NCI-H69 (cell line): ENCODE measurements around the gene FUBP3.

Source experiments
- DNase-seq: peaks from one replicate; lab custom pipeline; 2025; lab: John Stamatoyannopoulos, UW

Gene FUBP3

DNA sequence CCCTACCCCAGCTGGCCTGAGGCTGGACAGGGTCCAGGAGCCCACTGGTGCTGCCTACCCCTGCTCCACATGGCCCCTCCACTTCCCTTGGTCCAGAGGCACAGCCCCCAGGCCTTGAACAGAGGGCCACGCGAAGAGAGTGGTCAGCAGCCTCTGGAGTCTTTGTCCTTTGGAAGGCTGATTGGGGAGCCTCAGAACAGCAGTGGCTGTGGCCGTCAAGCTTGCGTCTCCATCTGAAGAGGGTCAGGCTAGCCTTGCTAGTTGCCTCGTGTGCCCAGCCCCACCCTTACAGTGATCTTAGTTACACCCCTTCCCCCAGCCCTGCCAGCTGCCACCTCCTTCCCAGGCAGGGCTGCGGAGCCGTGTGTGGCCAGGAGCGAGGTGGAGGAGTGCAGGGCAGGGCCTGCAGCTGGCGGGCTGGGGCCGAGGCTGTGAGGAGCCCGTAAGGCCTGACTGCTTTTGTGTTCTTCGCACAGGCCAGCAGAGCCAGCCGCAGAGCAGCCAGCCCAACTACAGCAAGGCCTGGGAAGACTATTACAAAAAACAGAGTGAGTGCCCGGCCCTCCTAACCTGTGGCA is 54.9 kb downstream of the FUBP3 start:
- DNase-seq, result no peak

GRCh38 chr9:130634801-130635200 is 55.4 kb downstream of the FUBP3 start:
- peak; percentile 50 for DNase-seq

GRCh38 chr9:130635306-130635705 is 55.9 kb downstream of the FUBP3 start:
- DNase-seq, result no peak

DNA sequence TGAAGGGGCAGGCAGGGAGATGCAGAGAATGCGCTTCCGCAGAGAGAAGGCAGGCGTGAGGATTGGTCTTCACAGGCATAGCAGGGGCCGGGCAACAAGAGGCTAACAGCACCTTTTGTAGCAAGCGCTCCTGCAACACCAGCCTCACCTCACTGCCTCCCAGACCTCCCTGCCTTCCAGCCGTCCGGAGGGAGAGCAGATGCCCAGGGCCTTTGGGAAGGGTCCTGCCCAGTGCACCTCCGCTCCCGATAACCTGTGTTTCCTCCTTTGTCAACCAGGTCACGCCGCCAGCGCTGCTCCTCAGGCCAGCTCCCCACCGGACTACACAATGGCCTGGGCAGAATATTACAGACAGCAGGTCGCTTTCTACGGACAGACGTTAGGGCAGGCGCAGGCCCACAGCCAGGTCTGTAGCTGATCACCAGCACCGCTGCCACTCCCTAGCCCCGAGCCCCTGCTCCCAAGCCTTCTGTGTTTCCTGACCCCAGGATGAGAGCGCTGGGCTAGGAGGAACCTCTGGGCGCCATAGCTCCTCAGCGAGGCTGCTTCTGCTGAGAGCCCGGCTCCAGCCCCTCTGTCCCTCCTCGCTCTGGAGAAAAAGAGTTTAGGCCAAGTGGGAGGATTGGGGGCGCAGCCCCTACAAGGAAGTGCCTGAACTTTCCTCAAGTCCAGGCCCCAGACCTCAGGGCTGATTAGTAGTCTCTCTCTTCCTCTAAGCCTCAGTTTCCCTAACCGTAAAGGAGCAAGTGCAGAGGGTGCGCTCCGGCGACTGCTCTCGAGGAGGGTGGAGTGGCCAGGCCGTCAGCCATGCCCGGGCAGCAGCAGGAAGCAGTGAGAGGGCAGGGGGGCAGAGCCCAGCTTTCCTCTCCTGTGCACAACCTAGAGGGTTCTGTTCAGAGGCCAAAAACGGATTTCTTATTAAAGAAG is 56.6 kb downstream of the FUBP3 start:
- no peak for DNase-seq

GRCh38 chr9:130636648-130637020 is 57.3 kb downstream of the FUBP3 start:
- DNase-seq, result no peak

DNA sequence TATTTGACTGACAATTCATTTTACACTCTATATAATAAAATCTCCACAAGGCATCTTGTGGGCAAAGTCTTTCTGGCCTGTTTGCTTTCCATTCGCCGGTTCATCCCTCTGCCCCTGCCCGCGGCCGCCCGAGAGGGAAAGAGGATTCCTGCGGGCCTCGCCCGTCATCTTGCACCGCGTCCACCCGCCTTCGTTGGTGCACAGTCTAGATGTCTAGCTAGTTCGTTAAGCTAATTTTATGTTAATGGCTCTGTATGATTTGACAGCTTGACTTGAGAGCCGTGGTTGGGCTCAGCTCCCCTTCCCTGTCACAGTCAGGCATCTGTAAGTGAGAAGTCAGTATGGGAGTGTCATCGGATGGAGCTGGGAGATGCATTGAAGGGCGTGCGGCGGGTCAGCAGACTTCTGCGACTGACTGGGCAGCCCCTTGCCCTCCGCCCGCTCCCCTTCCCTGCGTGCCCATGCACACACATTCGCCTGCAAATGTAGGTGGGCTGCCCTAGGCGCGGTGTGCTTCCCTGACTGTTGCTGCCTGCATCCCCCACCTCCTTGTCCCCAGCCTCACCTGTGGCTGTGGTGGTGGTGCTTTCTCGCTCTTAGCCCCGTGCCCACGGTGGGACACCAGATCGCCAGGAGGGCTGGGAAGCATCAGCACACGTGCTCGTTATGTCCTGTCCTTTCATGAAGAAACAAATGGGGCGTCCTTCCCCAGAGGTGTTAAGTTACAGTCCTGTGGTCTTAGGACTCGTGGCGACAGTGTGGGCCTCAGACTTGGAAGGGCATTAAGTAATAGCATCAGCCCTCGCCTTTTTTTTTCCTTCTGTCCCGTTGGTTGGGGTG is 59.1 kb downstream of the FUBP3 start:
- DNase-seq, result peak; percentile 67

DNA sequence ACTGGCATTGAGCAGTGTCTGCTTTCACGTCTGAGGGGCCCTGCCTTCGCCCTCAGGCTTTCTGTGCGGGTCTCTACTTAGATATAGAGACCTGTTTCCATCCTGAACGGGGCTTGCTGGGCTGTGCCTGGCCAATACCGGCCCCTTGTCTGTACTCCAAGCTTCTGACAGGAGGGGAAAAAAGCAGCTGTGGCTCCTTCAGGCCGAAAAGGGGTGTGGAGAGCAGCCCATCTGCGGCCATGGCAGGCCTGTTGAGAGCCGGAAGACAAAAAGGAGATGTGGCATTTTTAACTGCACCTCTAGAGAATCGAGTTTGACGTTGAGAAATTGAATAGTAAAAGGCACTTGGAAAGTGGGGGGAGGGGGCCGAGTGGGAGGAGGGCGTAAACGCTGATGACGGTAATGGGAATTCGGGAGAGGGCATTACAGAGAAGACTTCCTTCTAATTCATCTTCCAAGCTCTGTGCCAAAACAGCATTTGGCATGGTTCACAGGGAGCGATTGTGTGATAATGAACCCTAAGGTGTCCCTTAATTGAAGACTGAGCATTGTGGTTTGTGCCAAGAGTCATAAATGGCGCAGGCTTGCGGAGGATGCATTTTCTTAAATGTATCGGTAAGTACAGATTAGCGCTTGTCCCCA is 59.9 kb downstream of the FUBP3 start:
- peak; percentile 97 for DNase-seq

DNA sequence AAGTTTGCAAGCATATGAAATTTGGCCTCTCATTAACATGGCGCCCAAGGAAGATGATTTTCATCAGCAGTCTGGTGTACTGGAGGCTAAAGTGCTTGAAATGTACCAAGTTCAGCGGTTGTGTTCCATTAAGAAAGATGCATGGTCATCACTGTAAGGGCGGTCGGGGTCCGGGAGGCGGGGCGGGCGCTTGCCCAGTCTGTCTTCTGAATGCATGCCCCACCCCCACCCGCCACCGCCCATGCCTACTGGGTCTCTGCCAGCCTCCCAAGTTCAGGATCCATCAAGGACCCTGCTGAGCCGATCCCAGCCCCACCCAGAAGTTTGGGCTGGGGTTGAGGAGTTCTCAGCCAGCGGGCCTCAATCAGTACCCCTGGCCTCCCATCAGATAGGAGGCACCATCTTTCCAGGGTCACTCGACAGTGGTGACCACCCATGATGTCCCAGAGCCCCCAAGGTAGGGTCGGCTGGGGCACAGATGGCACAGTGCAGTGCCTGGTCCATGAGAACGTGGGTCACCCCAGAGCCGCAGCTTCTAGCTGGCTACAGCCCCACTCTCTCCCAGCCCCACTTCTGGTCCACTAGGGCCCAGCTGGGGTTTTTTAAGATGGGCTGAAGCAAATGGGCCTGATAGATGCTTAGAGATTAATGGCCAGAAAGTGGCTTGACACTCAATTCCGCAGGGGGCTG is 60.6 kb downstream of the FUBP3 start:
- no peak for DNase-seq

DNA sequence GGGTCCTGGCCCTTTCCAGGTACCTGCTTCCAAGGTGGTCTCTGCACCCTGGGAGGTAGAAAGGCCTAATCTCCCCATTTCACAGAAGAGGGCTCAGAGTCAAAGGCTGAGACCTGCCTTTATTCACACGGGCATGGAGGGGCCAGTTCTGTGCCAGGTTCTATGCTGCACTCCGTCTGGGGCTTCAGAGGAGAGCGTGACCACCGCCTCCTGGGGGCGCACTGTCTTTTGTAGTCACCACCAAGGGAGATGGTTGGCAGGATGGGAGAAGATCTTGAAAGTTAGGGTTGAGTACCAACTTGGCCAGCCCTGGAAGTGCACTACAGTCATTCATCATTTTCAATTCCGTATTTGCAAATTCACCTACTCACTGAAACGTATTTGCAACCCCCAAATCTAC is 61.3 kb downstream of the FUBP3 start:
- DNase-seq, result peak; percentile 13

GRCh38 chr9:130642926-130643325 is 63.5 kb downstream of the FUBP3 start:
- no peak for DNase-seq

GRCh38 chr9:130651221-130651620 is 71.8 kb downstream of the FUBP3 start:
- no peak for DNase-seq

- DNase-seq, result no peak
Measured at GRCh38 chr9:130651752-130652151, 72.4 kb downstream of the FUBP3 start.

DNA sequence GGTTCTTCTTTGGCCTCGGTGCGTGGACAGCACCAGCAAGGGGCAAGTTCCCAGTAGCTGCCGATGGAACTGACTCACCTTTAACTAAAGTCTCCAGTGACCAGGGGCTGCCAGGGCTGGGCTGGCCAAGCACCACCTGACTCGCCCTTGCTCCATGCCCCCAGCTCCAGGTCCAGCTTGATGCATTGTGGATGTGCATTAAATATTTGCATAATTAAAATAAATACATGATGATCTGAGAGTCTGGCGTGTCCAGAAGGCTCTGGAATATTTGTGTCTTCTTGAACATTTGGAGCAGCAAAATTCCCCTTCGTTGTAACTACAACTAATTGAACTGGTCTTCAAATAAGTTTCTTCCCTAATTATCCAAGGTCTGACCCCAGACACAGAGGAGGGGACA is 75.5 kb downstream of the FUBP3 start:
- no peak for DNase-seq

- no peak for DNase-seq
Measured at GRCh38 chr9:130658893-130659698, 79.7 kb downstream of the FUBP3 start.

GRCh38 chr9:130659699-130660248 is 80.4 kb downstream of the FUBP3 start:
- DNase-seq, result peak; percentile 57

GRCh38 chr9:130660326-130660682 is 80.9 kb downstream of the FUBP3 start:
- no peak for DNase-seq

DNA sequence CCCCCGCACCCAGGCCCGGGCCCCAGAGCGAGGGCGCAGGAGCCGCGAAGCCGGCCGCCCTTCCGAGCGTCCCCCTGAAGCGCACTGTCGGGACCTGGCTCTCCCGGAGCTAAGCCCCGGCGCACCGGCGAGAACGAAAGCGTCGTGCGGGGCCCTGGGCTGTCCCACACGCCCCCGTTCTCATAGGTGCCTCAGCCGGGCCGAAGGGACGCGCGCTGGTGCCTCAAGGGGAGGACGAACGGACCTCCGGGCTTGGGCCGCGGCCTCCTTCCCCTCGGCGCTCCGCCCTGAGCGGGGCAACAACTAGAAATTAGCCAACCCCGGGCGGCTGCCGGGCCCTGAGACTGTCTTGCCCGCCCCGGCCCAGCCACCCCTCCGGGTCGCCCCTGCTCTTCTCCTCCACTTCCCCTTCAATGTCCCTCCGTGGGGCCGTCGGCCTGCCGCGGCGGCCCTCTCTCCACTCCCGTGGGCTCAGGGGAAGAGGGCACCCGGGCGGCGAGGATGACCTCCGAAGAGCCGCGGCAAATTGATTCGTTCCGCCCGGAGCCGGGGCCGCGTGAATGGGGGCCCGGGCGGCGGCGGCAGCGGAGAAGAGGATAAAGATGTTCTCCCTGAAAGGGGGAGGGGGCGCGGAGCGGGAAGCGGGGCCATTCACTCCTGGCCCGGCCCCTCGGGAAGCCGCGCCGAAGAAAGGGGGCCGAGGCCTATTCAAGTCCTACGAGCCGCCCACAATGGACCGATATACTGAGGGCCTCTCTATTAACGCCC is 81.5 kb downstream of the FUBP3 start:
- peak; percentile 46 for DNase-seq

DNA sequence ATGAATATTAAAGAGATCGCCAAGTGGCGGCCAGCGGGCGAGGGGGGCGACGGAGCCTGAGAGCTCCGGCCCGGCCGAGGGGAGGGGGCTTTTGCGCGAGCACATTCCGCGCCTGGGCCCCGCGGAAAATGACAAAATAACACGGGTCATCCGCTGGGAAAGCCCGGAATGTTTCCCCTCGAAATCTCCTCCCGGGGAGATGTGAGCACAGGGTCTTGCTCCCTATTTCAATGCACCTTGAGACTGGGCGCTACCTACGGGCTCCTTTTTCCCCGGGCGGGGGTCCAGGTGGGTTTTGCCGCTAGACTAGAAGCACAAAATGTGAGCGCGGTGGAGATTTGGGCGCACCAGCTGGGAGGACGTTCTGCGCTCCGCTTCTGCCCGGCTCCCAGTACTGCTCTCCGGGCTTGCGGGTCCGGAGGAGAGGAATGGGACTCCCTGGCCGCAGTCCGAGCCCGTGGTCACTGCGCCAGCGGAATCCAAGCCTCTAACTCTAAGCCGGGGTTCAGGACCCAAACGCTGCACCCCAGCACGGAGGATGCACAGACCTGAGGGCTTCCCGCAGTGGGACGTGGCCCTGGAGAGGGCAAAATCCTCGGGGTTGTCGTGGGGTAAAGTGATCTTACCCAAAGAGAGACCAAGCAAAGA is 82.2 kb downstream of the FUBP3 start:
- DNase-seq, result peak; percentile 35
